ENCODE data around the gene KRT77.
"Not testable (repeated sequence)": the region's sequence is repeated elsewhere in the genome, so short reads cannot be mapped to it uniquely, and the experiment has no call there.

DNA sequence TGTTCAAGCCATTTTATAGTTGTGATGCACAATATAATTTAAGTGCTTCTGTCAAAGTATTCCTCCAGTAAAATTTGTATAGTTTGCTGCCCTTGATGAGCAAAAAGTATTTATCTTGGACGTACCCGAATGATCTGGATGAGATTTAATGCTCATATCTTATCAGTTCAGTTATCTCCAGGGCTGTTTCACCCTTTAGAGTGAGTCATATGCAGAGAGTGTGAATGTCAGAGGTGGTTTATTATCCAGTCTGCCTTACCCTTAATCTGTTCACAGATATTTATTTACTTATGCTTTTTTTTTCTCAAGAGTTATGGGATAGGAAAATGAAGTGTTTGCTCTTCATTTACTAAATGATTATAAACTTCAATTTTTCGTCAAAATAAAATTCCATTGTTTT is 47.2 kb upstream of the KRT77 start:
- TF ChIP-seq POLR2A, POLR2AphosphoS5 (IDR thresholded peaks at IDR 0.05; ENCODE audit: low read depth, low read length): not testable (repeated sequence)

All from GM12892 (cell line).